Upper lobe of left lung (tissue), 6 donors: Measurements from ENCODE around the gene DOCK7. TPM values are rescaled to one million over a fixed set of nuclear protein-coding genes. Genes with fewer than 3 reads are reported as not detected.

Experiments
- ATAC-seq, 2 donors: fragments of 200-7000 bp; cut with Tn5 transposase; one replicate each; pipeline ENCODE4 v1.9.1; 2022; ENCODE audit warnings: mild to moderate bottlenecking in 2 of 2, moderate library complexity in 2 of 2; ENCODE audit not compliant: low FRiP score in 2 of 2
- DNase-seq, 2 donors: peaks; one replicate each; pipeline ENCODE4 v3.0.0-alpha.2; 2019 to 2020
- H3K27ac ChIP-seq, 4 donors: fragments of 200-600 bp; sonication (generic); one replicate each; pipeline ENCODE4 v1.5.1; 2016 to 2019
- H3K27me3 ChIP-seq, 4 donors: fragments of 200-600 bp; sonication (generic); one replicate each; pipeline ENCODE4 v1.5.1; 2017 to 2019
- H3K36me3 ChIP-seq, 4 donors: fragments of 200-600 bp; sonication (generic); one replicate each; pipeline ENCODE4 v1.5.1; 2016 to 2019
- H3K4me1 ChIP-seq, 4 donors: fragments of 200-600 bp; sonication (generic); one replicate each; pipeline ENCODE4 v1.5.1; 2018 to 2019
- H3K4me3 ChIP-seq, 4 donors: fragments of 200-600 bp; sonication (generic); one replicate each; pipeline ENCODE4 v1.5.1; 2017 to 2019; ENCODE audit warnings: mild to moderate bottlenecking in 2 of 4, moderate library complexity in 1 of 4
- H3K9me3 ChIP-seq, 4 donors: fragments of 200-600 bp; sonication (generic); one replicate each; pipeline ENCODE4 v1.5.1; 2018 to 2019
- CTCF ChIP-seq, 6 experiments: fragments of 450-650 bp in 4 of 6; fragments of 200-600 bp in 2 of 6; sonication (generic) in 2 of 6; IDR thresholded peaks; one replicate each; pipeline ENCODE4 v1.5.1; 2016 to 2019; ENCODE audit warnings: antibody characterized with exemption in 6 of 6
- EP300 ChIP-seq, 4 donors: sonication (generic); formaldehyde crosslinking; IDR thresholded peaks; one replicate each; pipeline ENCODE4 v1.5.1; 2017; ENCODE audit warnings: antibody characterized with exemption in 4 of 4, control low read depth in 2 of 4
- POLR2A ChIP-seq, 4 donors: fragments of 450-650 bp; IDR thresholded peaks; one replicate each; pipeline ENCODE4 v1.5.1; 2016 to 2017; ENCODE audit warnings: antibody characterized with exemption in 4 of 4, mild to moderate bottlenecking in 2 of 4
- POLR2AphosphoS5 ChIP-seq, 2 donors: sonication (generic); formaldehyde crosslinking; IDR thresholded peaks; one replicate each; pipeline ENCODE4 v1.5.1; 2017; ENCODE audit warnings: antibody characterized with exemption in 2 of 2
- WGBS, 2 donors: methylation state at CpG; one replicate each; pipeline ENCODE4 v1.1.5; 2017 to 2018; 5-methylcytosine and 5-hydroxymethylcytosine counted together
- total RNA-seq, 6 donors: library from RNA; depleted of rRNA in 4 of 6; stranded (reverse); fragments of >200 nt in 4 of 6; gene quantifications; one replicate each; pipeline versions ENCODE4 v1.1.0 to v1.2.1, GENCODE V29; 2016 to 2021
- donor health status: DM: no; HTN: no; CAD: no; lungs with moderate emphysema.
- donor health status: DM: no; HTN: yes; CAD: no; lungs with severe emphysema.

DOCK7 gene
- total RNA-seq, 6 donors from 2014 or later, result 19.4 to 31.9 (median 26.4) TPM

GRCh38 chr1:62508187-62508758, 179.9 kb downstream of the DOCK7 start:
- WGBS, 2 donors, result 90 to 95% methylated on average over 1 of the region's 1 CpG
- H3K36me3 ChIP-seq, result peaks cover 0 to 28% (median 2%) of the 10 kb centered on the region in 4 donors
- no peak overlapping the region for H3K27ac ChIP-seq
- ATAC-seq (no peak), DNase-seq (no peak)
- no peak overlapping the region for H3K4me3 ChIP-seq
- H3K9me3 ChIP-seq, result no peaks in the 10 kb centered on the region
- H3K4me1 ChIP-seq, result no peaks in the 10 kb centered on the region
- TF ChIP-seq CTCF (IDR thresholded peaks at IDR 0.05) (peak in 4 of 6 experiments; percentile 18 to 44 (median 33)), POLR2AphosphoS5 (IDR thresholded peaks at IDR 0.05) (no peak)
- no peaks in the 10 kb centered on the region for H3K27me3 ChIP-seq

- TF ChIP-seq CTCF (IDR thresholded peaks at IDR 0.05) (no peak), POLR2A (IDR thresholded peaks at IDR 0.05) (no peak), POLR2AphosphoS5 (IDR thresholded peaks at IDR 0.05) (no peak), EP300 (IDR thresholded peaks at IDR 0.05) (no peak)
- Histone ChIP-seq H3K4me3 (no peak overlapping the region), H3K9me3 (no peaks in the 10 kb centered on the region), H3K27ac (no peak overlapping the region), H3K27me3 (no peaks in the 10 kb centered on the region), H3K36me3 (peaks cover 0 to 16% (median 0%) of the 10 kb centered on the region in 4 donors), H3K4me1 (no peaks in the 10 kb centered on the region)
- no peak for ATAC-seq
- no peak for DNase-seq
Measured at GRCh38 chr1:62500210-62500609, 188.0 kb downstream of the DOCK7 start.

GRCh38 chr1:62494137-62494536, 194.0 kb downstream of the DOCK7 start:
- Histone ChIP-seq H3K4me1 (no peaks in the 10 kb centered on the region), H3K27me3 (no peaks in the 10 kb centered on the region), H3K36me3 (peaks cover 0 to 58% (median 8%) of the 10 kb centered on the region in 4 donors), H3K9me3 (no peaks in the 10 kb centered on the region), H3K27ac (no peak overlapping the region), H3K4me3 (no peak overlapping the region)
- ATAC-seq, result no peak
- no peak for DNase-seq
- WGBS, 2 donors, result 94 to 95% methylated on average over 4 of the region's 4 CpGs
- no peak for TF ChIP-seq POLR2A (IDR thresholded peaks at IDR 0.05)
- TF ChIP-seq POLR2AphosphoS5 (IDR thresholded peaks at IDR 0.05), result no peak
- TF ChIP-seq EP300 (IDR thresholded peaks at IDR 0.05), result no peak
- no peak for TF ChIP-seq CTCF (IDR thresholded peaks at IDR 0.05)

- no peak for ATAC-seq
- no peaks in the 10 kb centered on the region for H3K9me3 ChIP-seq
- peaks cover 0 to 63% (median 8%) of the 10 kb centered on the region in 4 donors for H3K36me3 ChIP-seq
- no peak overlapping the region for H3K4me3 ChIP-seq
- no peak for DNase-seq
- no peaks in the 10 kb centered on the region for H3K27me3 ChIP-seq
- H3K27ac ChIP-seq, result no peak overlapping the region
- WGBS, 2 donors, result 94 to 99% methylated on average over 3 of the region's 3 CpGs
- TF ChIP-seq CTCF (IDR thresholded peaks at IDR 0.05) (no peak), POLR2AphosphoS5 (IDR thresholded peaks at IDR 0.05) (no peak), EP300 (IDR thresholded peaks at IDR 0.05) (no peak), POLR2A (IDR thresholded peaks at IDR 0.05) (no peak)
- H3K4me1 ChIP-seq, result no peaks in the 10 kb centered on the region
Measured at GRCh38 chr1:62493656-62494055, 194.5 kb downstream of the DOCK7 start.

GRCh38 chr1:62492521-62492920, 195.7 kb downstream of the DOCK7 start:
- H3K36me3 ChIP-seq, result peaks cover 0 to 65% (median 8%) of the 10 kb centered on the region in 4 donors
- 92 to 98% methylated on average over 2 of the region's 2 CpGs for WGBS, 2 donors
- H3K4me3 ChIP-seq, result no peak overlapping the region
- no peak for DNase-seq
- no peaks in the 10 kb centered on the region for H3K4me1 ChIP-seq
- H3K27me3 ChIP-seq, result no peaks in the 10 kb centered on the region
- no peak overlapping the region for H3K27ac ChIP-seq
- no peaks in the 10 kb centered on the region for H3K9me3 ChIP-seq
- ATAC-seq, result no peak
- TF ChIP-seq POLR2AphosphoS5 (IDR thresholded peaks at IDR 0.05), result no peak
- no peak for TF ChIP-seq POLR2A (IDR thresholded peaks at IDR 0.05)
- TF ChIP-seq EP300 (IDR thresholded peaks at IDR 0.05), result no peak
- TF ChIP-seq CTCF (IDR thresholded peaks at IDR 0.05), result no peak
